Nephron (organoid): ENCODE data around the gene RHOBTB1.

Experiments
- H3K27ac Mint-ChIP-seq, 3 experiments: 2 replicates each; pipeline ENCODE4 v1.8.0; 2020; ENCODE audit warnings: mixed read lengths in 3 of 3, mild to moderate bottlenecking in 2 of 3, moderate library complexity in 1 of 3
- H3K27me3 Mint-ChIP-seq: 2 replicates; pipeline ENCODE4 v1.8.0; 2021; ENCODE audit warnings: low read depth, mild to moderate bottlenecking, moderate library complexity, mixed read lengths
- H3K36me3 Mint-ChIP-seq: 2 replicates; pipeline ENCODE4 v1.8.0; 2020; ENCODE audit warnings: low read depth, mixed read lengths
- H3K4me1 Mint-ChIP-seq: 2 replicates; pipeline ENCODE4 v1.8.0; 2020; ENCODE audit warnings: mixed read lengths
- H3K4me3 Mint-ChIP-seq, 3 experiments: 2 replicates each; pipeline ENCODE4 v1.8.0; 2020; ENCODE audit warnings: mild to moderate bottlenecking in 3 of 3, mixed read lengths in 3 of 3, moderate library complexity in 2 of 3
- H3K9me3 Mint-ChIP-seq: 2 replicates; pipeline ENCODE4 v1.8.0; 2020; ENCODE audit warnings: mixed read lengths
- CTCF ChIP-seq, 3 experiments: fragments of 200-600 bp; sonication (generic); IDR thresholded peaks; one replicate each; pipeline ENCODE4 v1.5.0; 2021; ENCODE audit warnings: antibody characterized with exemption in 3 of 3; ENCODE audit not compliant: unreplicated experiment in 3 of 3

The RHOBTB1 gene

GRCh38 chr10:60877061-60877776 is 66.8 kb downstream of the RHOBTB1 start:
- Mint-ChIP-seq H3K4me3 (no peak overlapping the region), H3K9me3 (no peaks in the 10 kb centered on the region), H3K36me3 (peaks cover 73% of the 10 kb centered on the region), H3K4me1 (no peaks in the 10 kb centered on the region), H3K27ac (no peak overlapping the region), H3K27me3 (no peaks in the 10 kb centered on the region)
- TF ChIP-seq CTCF (IDR thresholded peaks at IDR 0.05; ENCODE audit: unreplicated experiment in 3 of 3) = no peak

GRCh38 chr10:60873758-60874157 is 70.2 kb downstream of the RHOBTB1 start:
- no peak overlapping the region for H3K4me3 Mint-ChIP-seq

GRCh38 chr10:60872451-60872850 is 71.5 kb downstream of the RHOBTB1 start:
- H3K36me3 Mint-ChIP-seq = peaks cover 80% of the 10 kb centered on the region
- no peaks in the 10 kb centered on the region for H3K27me3 Mint-ChIP-seq
- no peaks in the 10 kb centered on the region for H3K9me3 Mint-ChIP-seq
- H3K4me3 Mint-ChIP-seq = no peak overlapping the region
- H3K27ac Mint-ChIP-seq = no peak overlapping the region
- no peak for TF ChIP-seq CTCF (IDR thresholded peaks at IDR 0.05; ENCODE audit: unreplicated experiment in 3 of 3)
- H3K4me1 Mint-ChIP-seq = peaks cover 10% of the 10 kb centered on the region

More at GRCh38 chr10:60873758-60874157, 70.2 kb downstream of the RHOBTB1 start:
- TF ChIP-seq CTCF (IDR thresholded peaks at IDR 0.05; ENCODE audit: unreplicated experiment in 3 of 3) = no peak
- H3K4me1 Mint-ChIP-seq = peaks cover 10% of the 10 kb centered on the region
- peaks cover 82% of the 10 kb centered on the region for H3K36me3 Mint-ChIP-seq
- H3K9me3 Mint-ChIP-seq = no peaks in the 10 kb centered on the region
- H3K27me3 Mint-ChIP-seq = no peaks in the 10 kb centered on the region
- no peak overlapping the region for H3K27ac Mint-ChIP-seq

GRCh38 chr10:60871215-60871614 is 72.8 kb downstream of the RHOBTB1 start:
- TF ChIP-seq CTCF (IDR thresholded peaks at IDR 0.05; ENCODE audit: unreplicated experiment in 3 of 3) = no peak
- H3K27me3 Mint-ChIP-seq = no peaks in the 10 kb centered on the region
- peak overlapping the region in 1 of 3 experiments; percentile 36 for H3K27ac Mint-ChIP-seq
- no peak overlapping the region for H3K4me3 Mint-ChIP-seq
- peaks cover 10% of the 10 kb centered on the region for H3K4me1 Mint-ChIP-seq
- peaks cover 72% of the 10 kb centered on the region for H3K36me3 Mint-ChIP-seq
- H3K9me3 Mint-ChIP-seq = no peaks in the 10 kb centered on the region

- H3K36me3 Mint-ChIP-seq = peaks cover 69% of the 10 kb centered on the region
- H3K27ac Mint-ChIP-seq = peak overlapping the region in 1 of 3 experiments; percentile 36
- H3K9me3 Mint-ChIP-seq = no peaks in the 10 kb centered on the region
- H3K27me3 Mint-ChIP-seq = no peaks in the 10 kb centered on the region
- no peak for TF ChIP-seq CTCF (IDR thresholded peaks at IDR 0.05; ENCODE audit: unreplicated experiment in 3 of 3)
- peaks cover 10% of the 10 kb centered on the region for H3K4me1 Mint-ChIP-seq
- no peak overlapping the region for H3K4me3 Mint-ChIP-seq
These were observed 73.2 kb downstream of the RHOBTB1 start for GRCh38 chr10:60870803-60871202.

GRCh38 chr10:60870416-60870728 is 73.6 kb downstream of the RHOBTB1 start:
- Mint-ChIP-seq H3K4me1 (peaks cover 11% of the 10 kb centered on the region), H3K27ac (peak overlapping the region in 1 of 3 experiments; percentile 47)

More at GRCh38 chr10:60870416-60870728, 73.6 kb downstream of the RHOBTB1 start:
- no peaks in the 10 kb centered on the region for H3K27me3 Mint-ChIP-seq
- H3K4me3 Mint-ChIP-seq = no peak overlapping the region
- no peaks in the 10 kb centered on the region for H3K9me3 Mint-ChIP-seq
- no peak for TF ChIP-seq CTCF (IDR thresholded peaks at IDR 0.05; ENCODE audit: unreplicated experiment in 3 of 3)
- H3K36me3 Mint-ChIP-seq = peaks cover 66% of the 10 kb centered on the region
